SK-N-MC (cell line): Measurements from ENCODE around the gene CATSPERZ.

Experiments used
- EZH2 ChIP-seq: fragments of 200-600 bp; sonication (generic); IDR thresholded peaks from one replicate; pipeline ENCODE4 v1.6.1; 2017; ENCODE audit warnings: antibody characterized with exemption
- FOXP2 ChIP-seq: optimal IDR thresholded peaks from 2 replicates; pipeline ENCODE3; 2011; ENCODE audit warnings: mild to moderate bottlenecking, moderate library complexity; ENCODE audit not compliant: insufficient read depth; ENCODE audit errors: extremely low read length, control extremely low read depth
- POLR2AphosphoS5 ChIP-seq: IDR thresholded peaks from 2 replicates; pipeline ENCODE4 v1.6.1; 2012; ENCODE audit warnings: mild to moderate bottlenecking, low read depth, low read length, borderline replicate concordance

GRCh38 chr11:64292460-64293254, 7.5 kb upstream of the CATSPERZ start:
- TF ChIP-seq POLR2AphosphoS5 = no peak
- TF ChIP-seq EZH2 = no peak
- TF ChIP-seq FOXP2 = no peak
